IPS DF 19.7 (cell line): Measurements from ENCODE around the gene SCLY.

ENCODE experiments used
- DNase-seq: peaks from one replicate; pipeline ENCODE4 v3.0.0-alpha.2; 2013; ENCODE audit warnings: low read depth, low spot score

The SCLY gene

DNA sequence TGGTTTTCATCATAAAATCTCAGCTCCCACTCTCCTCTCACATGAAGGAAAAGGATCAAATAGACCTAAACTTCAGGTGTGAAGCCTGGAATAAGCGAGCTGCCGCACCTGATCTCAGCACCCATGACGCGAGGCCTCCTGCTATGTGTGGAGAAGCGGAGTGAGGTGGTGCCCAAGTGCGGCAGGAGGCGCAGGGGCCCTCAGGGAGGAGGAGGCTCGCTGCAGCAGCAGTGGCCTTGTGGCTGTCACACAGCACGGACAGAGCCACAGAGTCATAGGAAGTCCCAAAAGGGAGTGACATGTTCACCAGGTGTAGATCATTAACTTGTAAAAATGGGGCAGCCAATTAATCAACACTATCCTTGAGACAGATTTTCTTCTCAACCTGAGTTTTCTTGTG lies 9.1 kb downstream of the SCLY start:
- DNase-seq: no peak

GRCh38 chr2:238075397-238075796 lies 14.6 kb downstream of the SCLY start:
- no peak for DNase-seq

DNA sequence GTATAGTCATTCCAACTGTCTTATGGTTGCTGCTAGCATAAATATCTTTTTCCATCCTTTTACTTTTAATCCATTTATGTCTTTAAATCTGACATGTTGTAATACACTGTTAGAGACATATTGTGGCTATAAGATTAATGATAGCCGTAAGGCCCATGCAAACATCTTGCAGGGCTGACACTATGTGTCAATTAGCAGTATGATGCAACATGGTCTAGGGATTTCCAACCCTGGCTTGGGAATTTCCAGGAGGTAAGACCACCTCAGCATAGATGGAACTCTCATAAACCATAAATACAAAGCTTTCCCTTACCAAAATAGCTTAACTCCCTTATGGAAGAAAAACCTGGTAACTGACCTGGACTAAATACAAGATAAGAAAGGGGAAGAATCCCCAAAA lies 16.5 kb downstream of the SCLY start:
- no peak for DNase-seq

DNA sequence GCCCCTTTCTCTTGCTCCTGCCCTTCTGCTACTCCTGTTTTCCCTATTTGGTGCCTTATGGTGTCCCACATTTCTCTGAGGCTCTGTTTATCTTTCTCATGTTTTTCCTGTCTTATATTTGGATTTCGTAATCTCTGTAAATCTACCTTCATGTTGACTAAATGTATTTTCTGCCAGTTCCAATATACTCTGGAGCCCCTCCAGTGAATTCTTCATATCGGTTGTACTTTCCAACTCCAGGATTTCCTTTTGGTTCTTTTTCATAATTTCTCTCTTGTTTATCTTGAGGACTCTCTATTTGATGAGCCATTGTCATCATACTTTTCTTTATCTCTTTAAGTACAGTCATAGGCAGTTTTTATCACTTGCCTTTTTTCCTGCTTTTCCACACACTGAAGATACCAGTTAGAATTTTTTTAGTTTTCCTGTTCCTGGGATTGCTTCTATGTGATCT lies 19.1 kb downstream of the SCLY start:
- no peak for DNase-seq

DNA sequence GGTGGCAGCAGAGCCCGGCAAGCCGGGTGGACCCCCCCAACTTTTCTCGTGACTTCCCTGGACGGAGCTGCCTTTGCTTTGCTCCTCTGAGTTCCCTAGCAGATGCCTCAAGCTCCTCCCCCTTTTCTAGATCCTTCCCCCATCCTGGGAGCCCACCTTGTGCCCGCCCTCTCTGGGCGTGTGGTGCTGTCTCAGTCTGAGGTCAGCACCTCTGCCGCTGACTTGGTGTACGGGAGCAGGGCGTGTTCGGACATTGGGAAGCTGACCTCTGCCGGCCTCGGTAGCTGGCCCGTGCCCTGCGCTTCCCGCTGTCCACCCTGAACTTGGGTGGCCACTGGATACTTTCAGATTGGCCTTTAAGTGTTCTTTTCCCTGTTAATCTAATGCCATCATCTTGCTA lies 19.7 kb downstream of the SCLY start:
- no peak for DNase-seq

- DNase-seq: no peak
These were observed 20.3 kb downstream of the SCLY start for GRCh38 chr2:238081150-238081549.

GRCh38 chr2:238081561-238081960 lies 20.8 kb downstream of the SCLY start:
- no peak for DNase-seq

GRCh38 chr2:238082151-238082550 lies 21.4 kb downstream of the SCLY start:
- no peak for DNase-seq

GRCh38 chr2:238082827-238083226 lies 22.0 kb downstream of the SCLY start:
- no peak for DNase-seq

GRCh38 chr2:238083919-238084318 lies 23.1 kb downstream of the SCLY start:
- no peak for DNase-seq

GRCh38 chr2:238084761-238085160 lies 24.0 kb downstream of the SCLY start:
- no peak for DNase-seq

DNA sequence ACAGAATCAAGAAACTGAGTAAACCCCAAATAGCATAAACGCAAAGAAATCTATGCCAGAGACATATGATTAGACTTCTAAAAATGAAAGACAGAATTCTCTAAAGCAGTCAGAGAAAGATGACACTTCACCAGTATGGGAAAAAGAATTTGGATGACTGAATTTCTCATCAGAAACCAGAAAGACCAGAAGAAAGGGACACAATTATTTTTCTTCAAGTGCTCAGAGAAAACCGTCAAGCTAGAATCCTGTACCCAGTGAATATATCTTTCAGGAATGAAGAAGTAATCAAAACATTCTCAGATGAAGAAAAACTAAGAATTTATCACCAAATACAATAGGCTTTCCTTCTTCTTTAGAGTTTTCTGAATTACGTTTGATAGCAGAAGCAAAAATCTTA lies 25.1 kb downstream of the SCLY start:
- no peak for DNase-seq

GRCh38 chr2:238087211-238087610 lies 26.4 kb downstream of the SCLY start:
- no peak for DNase-seq

- DNase-seq: no peak
These were observed 30.1 kb downstream of the SCLY start for GRCh38 chr2:238090887-238091286.

DNA sequence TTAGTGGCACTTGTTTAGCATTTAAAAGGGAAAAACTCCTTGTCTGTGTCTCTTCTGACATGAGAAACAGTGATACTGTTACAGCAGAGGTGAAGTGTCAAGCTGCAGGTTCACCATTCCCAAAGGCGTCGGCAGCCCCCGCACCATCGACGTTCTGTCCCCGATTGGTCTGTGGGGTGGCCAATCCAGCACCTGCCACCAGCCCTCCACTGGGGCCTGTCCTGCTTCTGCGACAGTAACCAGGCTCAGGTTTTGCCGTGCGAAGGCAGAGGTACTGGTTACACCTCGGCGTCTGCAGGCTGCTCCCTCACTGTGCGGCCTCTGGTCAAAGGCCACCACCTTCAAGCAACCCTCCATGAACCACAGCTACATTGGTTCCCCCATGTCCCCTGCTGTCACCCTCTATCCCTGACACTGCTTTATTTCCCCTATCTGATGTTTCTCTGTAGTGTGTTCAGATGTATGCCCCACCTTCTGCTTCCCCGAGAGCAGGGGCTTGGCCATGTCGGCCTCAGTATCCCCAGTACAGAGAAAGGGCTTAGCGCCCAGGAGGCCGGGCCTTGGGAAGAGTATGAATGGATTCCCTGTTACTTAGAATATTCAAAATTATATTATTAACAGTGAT lies 30.7 kb downstream of the SCLY start:
- no peak for DNase-seq

DNA sequence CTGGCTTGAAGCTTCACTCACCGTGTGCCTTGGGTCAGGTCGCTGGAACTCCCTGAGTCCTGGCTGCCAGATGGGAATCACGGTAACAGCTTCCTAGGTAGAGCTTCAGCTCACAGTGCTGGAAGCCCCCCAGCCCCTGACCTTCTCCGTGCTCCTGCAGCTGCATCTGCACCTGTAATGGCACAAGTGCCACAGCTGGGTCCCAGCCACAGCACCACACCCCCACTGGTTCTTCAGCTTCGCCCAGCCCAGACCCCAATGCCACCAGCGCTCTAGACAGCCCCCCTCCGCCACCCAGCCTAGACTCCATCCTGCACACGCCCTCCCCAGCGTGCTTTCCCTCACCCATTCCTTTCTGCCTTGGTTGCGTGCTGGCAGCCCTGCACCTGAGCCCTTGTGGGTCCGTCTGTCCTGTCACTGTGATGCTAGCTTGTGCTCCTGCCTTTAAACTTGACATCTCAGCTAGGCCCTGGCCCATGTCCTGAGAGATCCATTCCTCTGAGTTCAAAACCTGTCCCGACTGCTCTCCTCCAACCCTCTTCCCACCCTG lies 31.8 kb downstream of the SCLY start:
- no peak for DNase-seq

DNA sequence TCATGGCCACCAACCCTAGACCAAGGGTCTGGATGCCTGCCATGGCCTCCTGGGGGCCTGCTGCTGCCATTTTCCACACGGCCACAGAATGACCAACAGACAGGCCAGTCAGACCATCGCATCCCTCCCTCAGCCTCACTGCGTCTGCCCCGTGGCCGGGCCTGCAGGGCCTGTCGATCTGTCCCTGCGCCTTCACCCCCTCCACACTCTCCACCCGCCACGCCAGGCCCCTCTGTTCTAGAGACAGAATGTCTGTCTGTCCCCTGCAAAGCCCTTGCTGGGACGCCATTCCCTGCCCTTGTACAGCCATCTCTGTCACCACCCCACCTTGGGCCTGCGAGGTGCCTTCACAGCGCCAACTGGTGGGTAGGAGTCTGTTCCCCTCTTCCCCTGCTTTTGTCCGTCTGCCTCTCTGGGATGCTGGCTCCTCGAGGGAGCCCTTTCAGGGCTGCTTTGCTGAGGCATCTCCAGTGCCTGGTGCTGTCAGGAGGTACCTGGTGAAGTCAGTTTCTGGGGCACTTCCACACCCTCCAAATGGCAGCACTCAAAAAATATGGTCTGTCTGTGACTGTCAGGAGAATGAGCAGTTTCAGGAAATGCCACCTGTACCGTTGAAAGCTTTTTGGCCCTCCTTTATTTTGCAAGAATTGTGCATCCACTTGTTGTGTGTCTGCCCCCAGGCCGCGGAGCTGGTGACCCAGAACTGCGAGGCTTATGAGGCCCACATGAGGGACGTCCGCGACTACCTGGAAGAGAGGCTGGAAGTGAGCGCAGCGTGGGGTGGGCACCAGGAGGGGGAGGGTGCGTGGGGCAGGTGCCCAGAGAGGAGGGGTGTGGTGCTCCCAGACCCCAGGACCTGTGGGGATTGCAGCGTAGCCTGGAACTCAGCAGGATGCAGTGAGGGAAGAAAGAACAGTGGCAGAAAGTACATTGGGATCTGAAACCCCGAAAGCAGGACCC lies 32.7 kb downstream of the SCLY start:
- no peak for DNase-seq

- DNase-seq: no peak
These were observed 33.7 kb downstream of the SCLY start for GRCh38 chr2:238094438-238095022.

GRCh38 chr2:238095143-238095542 lies 34.3 kb downstream of the SCLY start:
- no peak for DNase-seq

GRCh38 chr2:238096311-238097011 lies 35.7 kb downstream of the SCLY start:
- no peak for DNase-seq

- DNase-seq: no peak
These were observed 36.6 kb downstream of the SCLY start for GRCh38 chr2:238097201-238097987.
